Measurements from ENCODE around the gene LRRC28. TPM values are rescaled to one million over a fixed set of nuclear protein-coding genes. Genes with fewer than 3 reads are reported as not detected.

Gene LRRC28
- total and polyA plus RNA-seq, 9 of the 15 experiments (the other 6 are each of a cell fraction or from before 2014, with no cell fraction given): 5.5 to 17.4 (median 7.9) TPM

GRCh38 chr15:99250857-99251841 lies at the start of gene LRRC28 (continued):
- TF ChIP-seq STAT6 (CRISPR knock-in tag; IDR thresholded peaks at IDR 0.05): 0 out of 2 replicates have a peak, but pooled peaks have one; percentile 74
- TF ChIP-seq ID3 (CRISPR knock-in tag; IDR thresholded peaks at IDR 0.05): no peak
- TF ChIP-seq ID3 (tag; IDR thresholded peaks at IDR 0.05): 0 out of 2 replicates have a peak, but pooled peaks have one; percentile 37
- TF ChIP-seq GATAD2B (IDR thresholded peaks at IDR 0.05; ENCODE audit: borderline replicate concordance): no peak
- no peak for TF ChIP-seq ZNF518B (CRISPR knock-in tag; IDR thresholded peaks at IDR 0.05)
- TF ChIP-seq NR2C2 (CRISPR knock-in tag; IDR thresholded peaks at IDR 0.05): no peak
- peak; percentile 57 for TF ChIP-seq NR2C2 (tag; IDR thresholded peaks at IDR 0.05)
- no peak for TF ChIP-seq ZNF224 (CRISPR knock-in tag; IDR thresholded peaks at IDR 0.05)
- no peak for TF ChIP-seq ZBTB33 (CRISPR knock-in tag; IDR thresholded peaks at IDR 0.05)
- TF ChIP-seq TCFL5 (CRISPR knock-in tag; conservative IDR thresholded peaks at IDR 0.05): no peak
- no peak for TF ChIP-seq MEIS2 (IDR thresholded peaks at IDR 0.05; ENCODE audit: partially characterized antibody)
- TF ChIP-seq ZFP1 (CRISPR knock-in tag; IDR thresholded peaks at IDR 0.05): no peak; the same call in 1 of the 2 replicates
- TF ChIP-seq HDAC8 (tag; IDR thresholded peaks at IDR 0.05): no peak
- TF ChIP-seq NCOR1 (IDR thresholded peaks at IDR 0.05): no peak
- no peak for TF ChIP-seq ZNF121 (CRISPR knock-in tag; conservative IDR thresholded peaks at IDR 0.05)
- peak in 1 of 2 experiments; percentile 29; a peak in 1 of 4 replicates for TF ChIP-seq HDAC1 (IDR thresholded peaks at IDR 0.05)
- TF ChIP-seq KLF13 (tag; IDR thresholded peaks at IDR 0.05; ENCODE audit: borderline replicate concordance, low read depth): no peak
- no peak for TF ChIP-seq FUS (optimal IDR thresholded peaks at IDR 0.05; ENCODE audit: low read depth, low read length)

Data from K562 (cell line).